Calu3 (cell line): ENCODE results near the gene SYNE3. TPM values are rescaled to one million over a fixed set of nuclear protein-coding genes. Genes with fewer than 3 reads are reported as not detected.

ENCODE experiments used
- Bru-seq: library from RNA; stranded (reverse); fragments of 400-500 nt; gene quantifications from one replicate; lab custom pipeline; 2021; lab: Mats Ljungman, UMichigan
- BruChase-seq, 2 experiments: library from RNA; stranded (reverse); fragments of 400-500 nt; gene quantifications; one replicate each; lab custom pipeline; 2021; lab: Mats Ljungman, UMichigan
- BruUV-seq: library from RNA; stranded (reverse); fragments of 400-500 nt; replicated peaks from 2 replicates; lab custom pipeline; 2021; lab: Mats Ljungman, UMichigan
- CTCF ChIA-PET: fragments of 300-600 bp; sonication (Branson Sonifier 250); formaldehyde crosslinking; loops from one replicate; lab custom pipeline; 2022; ENCODE audit warnings: antibody characterized with exemption; lab: Charles Lee
- DNase-seq: peaks from one replicate; pipeline ENCODE4 v3.0.0; 2022
- H3K27ac Mint-ChIP-seq: one replicate; pipeline ENCODE4 v1.8.0; 2022; ENCODE audit warnings: mixed read lengths; ENCODE audit not compliant: unreplicated experiment
- H3K27me3 Mint-ChIP-seq: one replicate; pipeline ENCODE4 v1.8.0; 2022; ENCODE audit warnings: mixed read lengths; ENCODE audit not compliant: unreplicated experiment
- H3K36me3 Mint-ChIP-seq: one replicate; pipeline ENCODE4 v1.8.0; 2022; ENCODE audit warnings: mild to moderate bottlenecking, moderate library complexity, mixed read lengths; ENCODE audit not compliant: insufficient read depth, unreplicated experiment
- H3K4me1 Mint-ChIP-seq: one replicate; pipeline ENCODE4 v1.8.0; 2022; ENCODE audit warnings: mild to moderate bottlenecking, low read depth, mixed read lengths; ENCODE audit not compliant: unreplicated experiment
- H3K4me3 Mint-ChIP-seq: one replicate; pipeline ENCODE4 v1.8.0; 2022; ENCODE audit warnings: mild to moderate bottlenecking, low read depth, moderate library complexity, mixed read lengths; ENCODE audit not compliant: unreplicated experiment
- H3K9me3 Mint-ChIP-seq: one replicate; pipeline ENCODE4 v1.8.0; 2022; ENCODE audit warnings: low read depth, mixed read lengths; ENCODE audit not compliant: unreplicated experiment
- CTCF ChIP-seq: fragments of 200-600 bp; IDR thresholded peaks from one replicate; pipeline ENCODE4 v1.8.0; 2022; ENCODE audit warnings: antibody characterized with exemption; ENCODE audit not compliant: unreplicated experiment
- intact Hi-C: fragments of 100-400 bp; cut with micrococcal nuclease; formaldehyde crosslinking; loops from one replicate; pipeline ENCODE4 v1.10.0; 2022; ENCODE audit not compliant: unreplicated experiment
- long read RNA-seq: library from polyadenylated mRNA; stranded (forward); transcript quantifications from one replicate; pipeline ENCODE4 v2.0.0, GENCODE V29; 2022
- total RNA-seq: library from RNA; stranded (reverse); gene quantifications from 2 replicates; pipeline ENCODE4 v1.2.3, GENCODE V29; 2022

The SYNE3 gene, protein sequence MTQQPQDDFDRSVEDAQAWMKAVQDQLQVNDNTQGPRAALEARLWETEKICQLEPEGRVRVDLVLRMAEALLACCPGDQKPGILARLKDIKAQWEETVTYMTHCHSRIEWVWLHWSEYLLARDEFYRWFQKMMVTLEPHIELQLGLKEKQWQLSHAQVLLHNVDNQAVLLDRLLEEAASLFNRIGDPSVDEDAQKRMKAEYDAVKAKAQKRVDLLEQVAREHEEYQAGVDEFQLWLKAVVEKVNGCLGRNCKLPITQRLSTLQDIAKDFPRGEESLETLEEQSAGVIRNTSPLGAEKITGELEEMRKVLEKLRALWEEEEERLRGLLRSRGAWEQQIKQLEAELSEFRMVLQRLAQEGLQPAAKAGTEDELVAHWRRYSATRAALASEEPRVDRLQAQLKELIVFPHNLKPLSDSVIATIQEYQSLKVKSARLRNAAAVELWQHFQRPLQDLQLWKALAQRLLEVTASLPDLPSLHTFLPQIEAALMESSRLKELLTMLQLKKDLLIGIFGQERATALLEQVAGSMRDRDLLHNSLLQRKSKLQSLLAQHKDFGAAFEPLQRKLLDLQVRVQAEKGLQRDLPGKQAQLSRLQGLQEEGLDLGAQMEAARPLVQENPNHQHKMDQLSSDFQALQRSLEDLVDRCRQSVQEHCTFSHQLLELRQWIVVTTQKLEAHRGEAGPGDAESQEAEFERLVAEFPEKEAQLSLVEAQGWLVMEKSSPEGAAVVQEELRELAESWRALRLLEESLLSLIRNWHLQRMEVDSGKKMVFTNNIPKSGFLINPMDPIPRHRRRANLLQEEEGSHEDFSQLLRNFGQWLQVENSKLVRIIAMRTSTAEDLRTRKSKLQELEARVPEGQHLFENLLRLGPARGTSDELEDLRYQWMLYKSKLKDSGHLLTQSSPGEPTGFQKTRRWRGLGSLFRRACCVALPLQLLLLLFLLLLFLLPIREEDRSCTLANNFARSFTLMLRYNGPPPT
- 0.97 and 1.1 TPM in 2 replicates for total RNA-seq
- Bru-seq, nascent RNA: percentile 25 among the genes with signal in this experiment
- percentile 27 among the genes with signal in this experiment for BruChase-seq, experiment 1, labeled RNA remaining after a 6-hour chase
- percentile 29 among the genes with signal in this experiment for BruChase-seq, experiment 2, labeled RNA remaining after a 2-hour chase
- long read RNA-seq, partial matches to known transcripts: 0 of 1 reads
- long read RNA-seq, other reads (novel, unspliced or antisense): 1 of 1 reads

- no peak for TF ChIP-seq CTCF
- Mint-ChIP-seq H3K4me3 (peak within 1 kb of the TSS; percentile 64), H3K36me3 (no peaks in the 10 kb centered on the region), H3K27ac (no peak within 1 kb of the TSS), H3K9me3 (no peaks in the 10 kb centered on the region), H3K27me3 (no peaks in the 10 kb centered on the region), H3K4me1 (peaks cover 18% of the 10 kb centered on the region)
- no TSS peak for BruUV-seq
- peak; percentile 44 for DNase-seq
- CTCF ChIA-PET: interaction anchor here (1.0 to 3.1 kb wide), 2 partner anchors 33 to 74 kb away, joined by 3 to 13 read pairs; no protein-coding TSS in a partner anchor
- intact Hi-C loops: no loop called here
Observed at GRCh38 chr14:95516554-95517181, at the start of gene SYNE3. SYNE3 (minus strand) TSS chr14:95516650; CDS start chr14:95475821, 40,829 bp downstream.

DNA sequence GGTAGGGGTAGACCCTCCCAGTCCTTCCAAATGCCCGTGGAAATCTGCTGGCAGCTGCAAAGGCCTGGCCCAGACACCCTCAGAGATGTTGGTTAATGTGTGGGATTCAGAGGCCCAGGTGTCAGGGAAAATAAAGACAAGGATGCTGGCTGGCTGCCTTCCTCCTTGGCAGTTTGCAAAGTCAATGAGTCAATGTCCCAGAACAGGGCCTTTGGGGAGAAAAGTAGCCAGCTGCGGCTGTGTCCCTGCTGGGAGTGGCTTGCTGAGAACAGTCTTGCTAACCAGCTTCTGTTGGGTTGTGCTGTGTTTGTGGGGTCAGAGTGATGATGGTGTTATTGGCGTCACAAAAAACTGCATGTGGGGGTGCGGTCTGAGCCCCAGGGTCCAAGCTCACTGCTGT is 47.6 kb upstream of the SYNE3 start:
- no peak for DNase-seq
- H3K4me3 Mint-ChIP-seq: no peak overlapping the region
- peaks cover 36% of the 10 kb centered on the region for H3K27me3 Mint-ChIP-seq
- TF ChIP-seq CTCF: no peak
- H3K9me3 Mint-ChIP-seq: no peaks in the 10 kb centered on the region
- CTCF ChIA-PET: interaction anchor here (0.6 kb wide), 1 partner anchor 475 kb away, joined by 3 read pairs; no protein-coding TSS in a partner anchor
- intact Hi-C loops: loop anchor here (5.0 kb wide), 1 partner anchor 533 kb away; no protein-coding TSS in a partner anchor
- H3K27ac Mint-ChIP-seq: no peak overlapping the region
- no peaks in the 10 kb centered on the region for H3K36me3 Mint-ChIP-seq
- H3K4me1 Mint-ChIP-seq: peaks cover 7% of the 10 kb centered on the region
- BruUV-seq: no TSS peak

DNA sequence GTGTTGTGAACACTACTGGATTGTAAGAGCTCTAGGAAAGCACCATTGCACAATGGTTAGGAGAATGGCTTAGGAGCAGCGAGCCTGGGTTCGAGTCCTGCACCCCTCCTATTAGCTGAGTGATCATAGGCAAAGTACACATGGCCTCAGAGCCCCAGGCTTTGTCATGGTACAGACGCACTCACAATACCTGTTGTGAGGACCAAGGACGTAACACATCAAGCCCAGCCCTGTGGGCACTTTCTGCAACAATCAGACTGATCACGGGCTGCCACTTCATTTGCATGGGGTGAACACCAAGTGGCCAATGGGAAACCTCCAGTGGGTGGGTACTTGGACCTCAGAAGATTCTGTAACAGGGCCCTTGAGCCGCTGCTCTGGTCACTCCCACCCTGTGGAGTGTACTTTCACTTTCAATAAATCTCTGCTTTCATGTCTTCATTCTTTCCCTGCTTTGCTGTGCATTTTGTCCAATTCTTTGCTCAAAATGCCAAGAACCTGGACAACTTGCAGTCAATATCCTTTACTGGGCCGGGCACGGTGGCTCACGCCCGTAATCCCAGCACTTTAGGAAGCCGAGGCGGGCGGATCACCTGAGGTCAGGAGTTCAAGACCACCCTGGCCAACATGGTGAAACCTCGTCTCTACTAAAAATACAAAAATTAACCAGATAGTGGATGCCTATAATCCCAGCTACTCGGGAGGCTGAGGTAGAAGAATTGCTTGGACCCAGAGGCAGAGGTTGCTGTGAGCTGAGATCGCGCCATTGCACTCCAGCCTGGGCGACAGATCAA is 46.6 kb upstream of the SYNE3 start:
- CTCF ChIA-PET: interaction anchor here (0.6 to 1.2 kb wide), 2 partner anchors 431 to 474 kb away, joined by 3 to 4 read pairs; no protein-coding TSS in a partner anchor
- BruUV-seq: no TSS peak
- Mint-ChIP-seq H3K27ac (no peak overlapping the region), H3K36me3 (no peaks in the 10 kb centered on the region), H3K27me3 (peaks cover 27% of the 10 kb centered on the region), H3K4me3 (no peak overlapping the region), H3K4me1 (peaks cover 7% of the 10 kb centered on the region), H3K9me3 (no peaks in the 10 kb centered on the region)
- no peak for DNase-seq
- intact Hi-C loops: loop anchor here (5.0 kb wide), 1 partner anchor 534 kb away; no protein-coding TSS in a partner anchor
- TF ChIP-seq CTCF: no peak
